ENCODE measurements around the gene RAP1GDS1. TPM values are rescaled to one million over a fixed set of nuclear protein-coding genes. Genes with fewer than 3 reads are reported as not detected.

Gene RAP1GDS1
- total and polyA plus RNA-seq, 2 of the 13 experiments (the other 11 are each of a cell fraction or from before 2014, with no cell fraction given), result 19.3 to 42.5 TPM

GRCh38 chr4:98305576-98305975, 44.4 kb downstream of the RAP1GDS1 start:
- FAIRE-seq (no peak), DNase-seq (ENCODE audit: low spot score) (no peak), ATAC-seq (no peak)
- Histone ChIP-seq H3K9me3 (ENCODE audit: low read length) (peaks cover 19% of the 10 kb centered on the region; the same call in 1 of the 2 replicates), H3K27me3 (ENCODE audit: control insufficient read depth in 1 of 2, insufficient read depth in 2 of 2, low read length in 2 of 2) (no peaks in the 10 kb centered on the region), H3K4me3 (replicated peaks in 1 of 3; ENCODE audit: insufficient read depth in 1 of 3, low read depth in 2 of 3, low read length in 3 of 3) (no peak overlapping the region), H3K4me2 (ENCODE audit: low read depth, low read length) (no peak overlapping the region), H2AFZ (ENCODE audit: low read length) (no peak overlapping the region), H3K79me2 (ENCODE audit: insufficient read depth, low read length) (no peaks in the 10 kb centered on the region), H4K20me1 (ENCODE audit: insufficient read depth, low read length) (no peaks in the 10 kb centered on the region; the same call in 1 of the 2 replicates), H3K4me1 (ENCODE audit: insufficient read depth, low read length) (no peaks in the 10 kb centered on the region), H3K27ac (ENCODE audit: extremely low read length, insufficient read depth, low read length) (no peak overlapping the region), H3K9ac (ENCODE audit: insufficient read depth, low read depth, low read length) (no peak overlapping the region), H3K36me3 (replicated peaks in 1 of 2; ENCODE audit: control insufficient read depth in 1 of 2, insufficient read depth in 2 of 2, low read length in 2 of 2) (no peaks in the 10 kb centered on the region)
- intact Hi-C loops (cut with micrococcal nuclease; ENCODE audit: unreplicated experiment), result no loop called here
- POLR2A ChIA-PET, result no interaction called here
- in situ Hi-C loops (cut with HindIII; ENCODE audit: extremely low pct_ligation_motif_present, low pct_unique_long_range_greater_than_20kb), result no loop called here
- CTCF ChIA-PET (ENCODE audit: low intra/inter-chr PET ratio, low total read pairs), result no interaction called here
- TF ChIP-seq PCBP2 (optimal IDR thresholded peaks at IDR 0.05; ENCODE audit: low read depth, low read length, poor library complexity, severe bottlenecking) (no peak), DNMT1 (CRISPR knock-in tag; IDR thresholded peaks at IDR 0.05) (no peak)
- TSS peak; percentile 41 for BruUV-seq (replicated peaks)
- WGBS (ENCODE audit: low lambda C conversion rate), result 88% methylated on average over 1 of the region's 1 CpG

- Histone ChIP-seq H3K4me3 (replicated peaks in 1 of 3; ENCODE audit: insufficient read depth in 1 of 3, low read depth in 2 of 3, low read length in 3 of 3) (no peak overlapping the region), H3K4me2 (ENCODE audit: low read depth, low read length) (no peak overlapping the region), H3K36me3 (replicated peaks in 1 of 2; ENCODE audit: control insufficient read depth in 1 of 2, insufficient read depth in 2 of 2, low read length in 2 of 2) (no peaks in the 10 kb centered on the region), H3K27me3 (ENCODE audit: control insufficient read depth in 1 of 2, insufficient read depth in 2 of 2, low read length in 2 of 2) (no peaks in the 10 kb centered on the region), H2AFZ (ENCODE audit: low read length) (no peak overlapping the region), H3K4me1 (ENCODE audit: insufficient read depth, low read length) (no peaks in the 10 kb centered on the region), H3K9ac (ENCODE audit: insufficient read depth, low read depth, low read length) (no peak overlapping the region), H4K20me1 (ENCODE audit: insufficient read depth, low read length) (no peaks in the 10 kb centered on the region; the same call in 1 of the 2 replicates), H3K27ac (ENCODE audit: extremely low read length, insufficient read depth, low read length) (no peak overlapping the region), H3K79me2 (ENCODE audit: insufficient read depth, low read length) (no peaks in the 10 kb centered on the region), H3K9me3 (ENCODE audit: low read length) (no peaks in the 10 kb centered on the region)
- in situ Hi-C loops (cut with HindIII; ENCODE audit: extremely low pct_ligation_motif_present, low pct_unique_long_range_greater_than_20kb), result no loop called here
- 98% methylated on average over 2 of the region's 2 CpGs for WGBS (ENCODE audit: low lambda C conversion rate)
- intact Hi-C loops (cut with micrococcal nuclease; ENCODE audit: unreplicated experiment), result no loop called here
- ChIA-PET CTCF (ENCODE audit: low intra/inter-chr PET ratio, low total read pairs) (no interaction called here), POLR2A (no interaction called here)
- ATAC-seq, result no peak
- no peak for FAIRE-seq
- no TSS peak for BruUV-seq (replicated peaks)
- DNase-seq (ENCODE audit: low spot score), result no peak
- TF ChIP-seq TRIM24 (CRISPR knock-in tag; IDR thresholded peaks at IDR 0.05) (no peak), ZUFSP (CRISPR knock-in tag; IDR thresholded peaks at IDR 0.05; ENCODE audit: borderline replicate concordance) (no peak), HNF1A (IDR thresholded peaks at IDR 0.05; ENCODE audit: low read depth) (no peak), HNF1A (CRISPR knock-in tag; IDR thresholded peaks at IDR 0.05; ENCODE audit: borderline replicate concordance) (no peak), GTF2F1 (IDR thresholded peaks at IDR 0.05; ENCODE audit: low read length) (no peak), BORCS8-MEF2B (CRISPR knock-in tag; IDR thresholded peaks at IDR 0.05) (no peak), NRL (CRISPR knock-in tag; IDR thresholded peaks at IDR 0.05; ENCODE audit: borderline replicate concordance) (no peak), ARNT (IDR thresholded peaks at IDR 0.05) (no peak), TP53 (CRISPR knock-in tag; conservative IDR thresholded peaks at IDR 0.05) (no peak), ZNF782 (CRISPR knock-in tag; IDR thresholded peaks at IDR 0.05; ENCODE audit: borderline replicate concordance) (no peak), CC2D1A (CRISPR knock-in tag; IDR thresholded peaks at IDR 0.05) (no peak)
Observed at GRCh38 chr4:98310867-98311266, 49.7 kb downstream of the RAP1GDS1 start.

All from HepG2 (cell line).